GM21423 (cell line): ENCODE measurements around the gene PAN2.
A peak's percentile ranks its signal among the peaks of the same experiment; 100 is the strongest.
"Not testable (repeated sequence)": the region's sequence is repeated elsewhere in the genome, so short reads cannot be mapped to it uniquely, and the experiment has no call there.

Experiments
- ATAC-seq: cut with Tn5 transposase; IDR thresholded peaks from one replicate; pipeline ENCODE4 v1.9.1; 2021; ENCODE audit warnings: mild to moderate bottlenecking, moderate library complexity; ENCODE audit not compliant: unreplicated experiment

The PAN2 gene

DNA sequence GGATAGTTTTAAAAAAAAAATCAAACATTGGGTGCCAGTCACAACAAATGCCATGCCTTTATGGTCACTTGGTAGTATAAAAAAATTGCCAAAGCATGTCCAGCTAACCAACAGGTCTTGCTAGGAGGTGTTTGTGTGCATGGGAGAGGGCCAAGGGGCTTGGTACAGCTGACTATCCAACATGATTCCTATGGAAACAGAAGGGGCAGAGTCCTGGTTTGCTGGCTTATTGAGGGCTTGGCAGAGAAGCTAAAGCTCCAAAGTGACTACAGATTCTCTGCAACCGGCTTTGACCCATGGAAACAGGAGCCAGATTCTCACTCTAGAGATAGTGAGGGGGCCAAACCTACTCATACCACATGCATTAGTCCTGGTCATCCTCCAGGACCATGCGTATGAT, 61.3 kb downstream of the PAN2 start:
- not testable (repeated sequence) for ATAC-seq

DNA sequence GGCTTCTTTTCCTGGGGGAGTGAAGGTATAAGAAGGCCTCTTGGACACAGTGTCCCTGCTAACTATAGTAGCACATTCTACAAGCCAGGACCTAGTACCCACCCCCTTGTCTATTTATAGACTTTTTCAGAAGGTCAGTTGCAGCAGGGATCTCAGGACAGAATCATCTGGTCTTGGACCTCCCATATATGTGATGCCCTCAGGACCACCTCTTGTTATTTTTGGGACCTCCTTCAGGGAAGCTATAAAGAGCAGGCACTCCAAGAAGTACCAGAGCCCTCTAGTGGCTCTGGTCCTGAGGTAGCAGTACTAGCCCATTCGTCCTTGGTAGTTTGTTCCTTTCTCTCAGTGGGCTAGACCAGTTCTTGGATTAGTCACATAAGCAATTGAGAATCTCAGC, 62.8 kb downstream of the PAN2 start:
- no peak for ATAC-seq

DNA sequence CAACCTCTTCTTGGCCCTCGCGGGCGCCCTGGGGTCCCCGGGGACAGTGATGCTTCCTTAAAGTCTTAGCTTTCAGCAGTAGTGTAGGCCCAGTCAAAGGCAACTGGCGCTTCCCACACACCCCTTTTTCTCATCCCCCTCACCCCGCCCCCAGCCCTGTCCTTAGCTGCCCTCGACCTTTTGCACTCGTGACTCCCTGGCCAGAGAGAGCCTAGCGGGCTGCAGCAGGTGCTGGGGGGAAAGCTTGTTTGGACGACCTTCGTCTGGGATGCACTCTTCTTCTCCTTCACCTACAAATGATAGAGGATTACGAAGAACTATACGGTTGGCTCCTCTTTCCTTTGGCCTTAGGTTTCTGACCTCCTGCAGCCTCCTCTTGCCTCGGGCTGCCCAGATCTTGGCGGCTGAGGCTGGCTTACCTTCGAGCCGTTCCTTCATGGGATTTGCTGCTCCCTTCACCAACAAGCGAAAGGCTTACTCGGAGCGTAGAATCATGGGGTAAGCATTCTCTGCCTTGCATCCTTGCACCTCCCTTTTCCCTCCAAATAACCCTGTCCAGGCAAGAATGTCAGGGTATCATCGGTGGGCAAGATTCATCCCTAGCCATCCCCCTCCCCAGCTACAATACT, 66.2 kb downstream of the PAN2 start:
- ATAC-seq, result no peak

DNA sequence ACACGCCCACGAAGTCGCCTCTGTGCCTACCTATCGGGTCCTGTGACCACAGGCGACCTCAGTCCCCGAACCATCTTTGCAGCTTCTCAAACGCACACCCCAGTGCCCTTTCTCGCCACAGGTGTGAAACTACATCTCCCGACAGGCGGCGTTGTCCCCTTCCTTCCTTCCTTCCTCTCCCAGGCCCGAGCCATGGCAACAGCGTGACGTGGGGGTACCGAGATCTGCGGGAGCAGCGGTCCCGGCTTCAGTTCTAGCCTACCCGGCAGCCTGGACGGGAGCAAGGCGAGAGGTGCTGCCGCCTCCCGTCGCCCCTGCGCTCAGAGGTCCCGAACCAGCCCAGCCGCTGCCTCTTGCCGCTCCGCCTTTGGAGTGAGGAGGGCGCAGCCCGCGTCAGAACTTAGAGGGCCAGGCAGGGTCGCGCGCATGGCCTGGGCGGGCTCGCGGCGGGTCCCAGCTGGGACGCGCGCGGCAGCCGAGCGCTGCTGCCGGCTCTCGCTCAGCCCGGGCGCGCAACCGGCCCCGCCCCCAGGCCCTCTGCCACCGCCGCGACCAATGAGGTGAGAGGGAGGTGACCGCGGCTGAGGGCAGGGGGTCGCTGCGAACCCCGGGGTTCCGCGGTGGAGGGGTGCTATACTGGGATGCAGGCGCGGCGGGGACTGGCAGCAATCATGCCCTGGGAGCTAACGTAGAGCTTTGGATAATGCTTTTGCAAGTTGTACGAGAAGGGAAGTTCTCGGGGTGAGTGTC, 66.9 kb downstream of the PAN2 start, which contains the start of gene COQ10A:
TSS of gene COQ10A (plus strand) at position 250 of the 750 bp plus-strand sequence. CDS start at position 427, 177 bp downstream.
- ATAC-seq, result peak; percentile 83
